ENCODE results near the gene ADGRL2. TPM values are rescaled to one million over a fixed set of nuclear protein-coding genes. Genes with fewer than 3 reads are reported as not detected.

The ADGRL2 gene
- total and polyA plus RNA-seq, 2 experiments from 2014 or later, result 38.2 to 90.3 TPM

DNA sequence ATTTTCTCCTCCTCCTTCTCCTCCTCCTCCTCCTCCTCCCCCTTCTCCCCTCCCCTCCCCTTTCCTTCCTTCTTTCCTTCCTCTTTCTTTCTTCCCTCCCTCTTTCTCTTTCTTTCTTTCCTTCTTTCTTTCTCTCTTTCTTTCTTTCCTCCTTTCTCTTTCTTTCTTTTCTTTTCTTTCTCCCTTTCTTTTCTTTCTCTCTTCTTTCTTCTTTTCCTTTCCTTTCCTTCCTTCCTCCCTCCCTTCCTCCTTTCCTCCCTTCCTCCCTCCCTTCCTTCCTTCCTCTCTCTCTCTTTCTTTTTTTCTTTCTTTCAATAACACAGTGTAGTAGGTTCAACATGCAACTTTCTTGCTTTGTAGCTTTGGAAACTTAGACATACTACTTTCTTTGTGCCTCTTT lies 46.3 kb upstream of the ADGRL2 start:
- Histone ChIP-seq H3K27ac (ENCODE audit: low read depth) (no peak overlapping the region), H2AFZ (peak overlapping the region; percentile 45; the same call in 1 of the 2 replicates), H4K20me1 (replicated peaks; ENCODE audit: insufficient read depth) (no peaks in the 10 kb centered on the region), H3F3A (replicated peaks; ENCODE audit: low read depth) (no peaks in the 10 kb centered on the region), H3K79me2 (replicated peaks; ENCODE audit: insufficient read depth) (no peaks in the 10 kb centered on the region), H3K9me2 (ENCODE audit: insufficient read depth) (no peaks in the 10 kb centered on the region), H3K4me3 (no peak overlapping the region), H3K27me3 (ENCODE audit: insufficient read depth) (no peaks in the 10 kb centered on the region), H3K36me3 (ENCODE audit: insufficient read depth) (no peaks in the 10 kb centered on the region), H3K4me1 (ENCODE audit: insufficient read depth) (no peaks in the 10 kb centered on the region), H3K4me2 (no peak overlapping the region)
- Mint-ChIP-seq H3K4me3 (no peak overlapping the region), H3K27ac (no peak overlapping the region), H3K9me3 (no peaks in the 10 kb centered on the region), H3K27me3 (ENCODE audit: insufficient read depth, low read depth, poor library complexity) (peaks cover 5% of the 10 kb centered on the region), H3K36me3 (ENCODE audit: low read depth) (no peaks in the 10 kb centered on the region), H3K4me1 (peaks cover 15% of the 10 kb centered on the region)
- TF ChIP-seq, protein P1, sequence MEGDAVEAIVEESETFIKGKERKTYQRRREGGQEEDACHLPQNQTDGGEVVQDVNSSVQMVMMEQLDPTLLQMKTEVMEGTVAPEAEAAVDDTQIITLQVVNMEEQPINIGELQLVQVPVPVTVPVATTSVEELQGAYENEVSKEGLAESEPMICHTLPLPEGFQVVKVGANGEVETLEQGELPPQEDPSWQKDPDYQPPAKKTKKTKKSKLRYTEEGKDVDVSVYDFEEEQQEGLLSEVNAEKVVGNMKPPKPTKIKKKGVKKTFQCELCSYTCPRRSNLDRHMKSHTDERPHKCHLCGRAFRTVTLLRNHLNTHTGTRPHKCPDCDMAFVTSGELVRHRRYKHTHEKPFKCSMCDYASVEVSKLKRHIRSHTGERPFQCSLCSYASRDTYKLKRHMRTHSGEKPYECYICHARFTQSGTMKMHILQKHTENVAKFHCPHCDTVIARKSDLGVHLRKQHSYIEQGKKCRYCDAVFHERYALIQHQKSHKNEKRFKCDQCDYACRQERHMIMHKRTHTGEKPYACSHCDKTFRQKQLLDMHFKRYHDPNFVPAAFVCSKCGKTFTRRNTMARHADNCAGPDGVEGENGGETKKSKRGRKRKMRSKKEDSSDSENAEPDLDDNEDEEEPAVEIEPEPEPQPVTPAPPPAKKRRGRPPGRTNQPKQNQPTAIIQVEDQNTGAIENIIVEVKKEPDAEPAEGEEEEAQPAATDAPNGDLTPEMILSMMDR (conservative IDR thresholded peaks at IDR 0.05; ENCODE audit: low read depth in 2 of 2), result no peak
- TF ChIP-seq CREB1 (CRISPR knock-in tag; IDR thresholded peaks at IDR 0.05; ENCODE audit: low read depth), result no peak
- no peak for TF ChIP-seq EZH2 (IDR thresholded peaks at IDR 0.05; ENCODE audit: low read depth, unreplicated experiment)
- TF ChIP-seq JUNB (IDR thresholded peaks at IDR 0.05; ENCODE audit: unreplicated experiment), result no peak
- no peak for TF ChIP-seq ZNF331 (CRISPR knock-in tag; IDR thresholded peaks at IDR 0.05; ENCODE audit: low read depth)
- no peak for TF ChIP-seq NANOG (IDR thresholded peaks at IDR 0.05; ENCODE audit: borderline replicate concordance)
- no peak for TF ChIP-seq ZNF114 (CRISPR knock-in tag; IDR thresholded peaks at IDR 0.05)
- no peak for TF ChIP-seq EZH2phosphoT487 (IDR thresholded peaks at IDR 0.05; ENCODE audit: unreplicated experiment)
- ATAC-seq (no peak), DNase-seq (ENCODE audit: low spot score) (no peak)

DNA sequence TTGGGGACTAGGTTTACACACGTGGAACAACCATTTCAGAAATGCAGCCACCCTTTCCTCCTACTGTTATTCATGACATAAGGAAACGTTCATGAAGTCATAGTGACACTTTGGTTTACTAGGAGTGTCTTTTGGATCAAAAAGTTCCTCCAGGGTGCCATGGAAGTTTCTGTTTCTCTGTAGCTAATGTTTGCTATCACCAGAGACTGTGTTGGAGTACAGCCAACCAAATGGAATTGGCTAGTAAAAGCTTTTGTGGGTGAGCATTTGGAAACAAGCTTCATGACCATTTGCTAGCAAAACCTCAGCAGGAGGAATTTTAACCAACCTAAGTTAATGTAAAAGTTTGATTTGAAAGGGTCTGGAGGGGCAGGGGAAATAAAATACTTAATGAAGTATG lies 43.9 kb upstream of the ADGRL2 start:
- Mint-ChIP-seq H3K9me3 (no peaks in the 10 kb centered on the region), H3K4me3 (no peak overlapping the region), H3K4me1 (peaks cover 17% of the 10 kb centered on the region), H3K36me3 (ENCODE audit: low read depth) (no peaks in the 10 kb centered on the region), H3K27me3 (ENCODE audit: insufficient read depth, low read depth, poor library complexity) (peaks cover 5% of the 10 kb centered on the region), H3K27ac (no peak overlapping the region)
- H3K27ac ChIP-seq (ENCODE audit: low read depth), result no peak overlapping the region
- no peak for DNase-seq (ENCODE audit: low spot score)
- ATAC-seq, result no peak
- H3K27me3 ChIP-seq (ENCODE audit: insufficient read depth), result no peaks in the 10 kb centered on the region
- H4K20me1 ChIP-seq (replicated peaks; ENCODE audit: insufficient read depth), result no peaks in the 10 kb centered on the region
- H2AFZ ChIP-seq, result no peak overlapping the region
- H3K9me2 ChIP-seq (ENCODE audit: insufficient read depth), result no peaks in the 10 kb centered on the region
- H3K4me3 ChIP-seq, result no peak overlapping the region
- H3F3A ChIP-seq (replicated peaks; ENCODE audit: low read depth), result no peaks in the 10 kb centered on the region
- no peaks in the 10 kb centered on the region for H3K79me2 ChIP-seq (replicated peaks; ENCODE audit: insufficient read depth)
- no peaks in the 10 kb centered on the region for H3K36me3 ChIP-seq (ENCODE audit: insufficient read depth)
- H3K4me2 ChIP-seq, result no peak overlapping the region
- H3K4me1 ChIP-seq (ENCODE audit: insufficient read depth), result no peaks in the 10 kb centered on the region
- TF ChIP-seq CREB1 (CRISPR knock-in tag; IDR thresholded peaks at IDR 0.05; ENCODE audit: low read depth) (no peak), EZH2 (IDR thresholded peaks at IDR 0.05; ENCODE audit: low read depth, unreplicated experiment) (no peak), STAT1 (IDR thresholded peaks at IDR 0.05; ENCODE audit: unreplicated experiment) (no peak)
- TF ChIP-seq, protein P2, sequence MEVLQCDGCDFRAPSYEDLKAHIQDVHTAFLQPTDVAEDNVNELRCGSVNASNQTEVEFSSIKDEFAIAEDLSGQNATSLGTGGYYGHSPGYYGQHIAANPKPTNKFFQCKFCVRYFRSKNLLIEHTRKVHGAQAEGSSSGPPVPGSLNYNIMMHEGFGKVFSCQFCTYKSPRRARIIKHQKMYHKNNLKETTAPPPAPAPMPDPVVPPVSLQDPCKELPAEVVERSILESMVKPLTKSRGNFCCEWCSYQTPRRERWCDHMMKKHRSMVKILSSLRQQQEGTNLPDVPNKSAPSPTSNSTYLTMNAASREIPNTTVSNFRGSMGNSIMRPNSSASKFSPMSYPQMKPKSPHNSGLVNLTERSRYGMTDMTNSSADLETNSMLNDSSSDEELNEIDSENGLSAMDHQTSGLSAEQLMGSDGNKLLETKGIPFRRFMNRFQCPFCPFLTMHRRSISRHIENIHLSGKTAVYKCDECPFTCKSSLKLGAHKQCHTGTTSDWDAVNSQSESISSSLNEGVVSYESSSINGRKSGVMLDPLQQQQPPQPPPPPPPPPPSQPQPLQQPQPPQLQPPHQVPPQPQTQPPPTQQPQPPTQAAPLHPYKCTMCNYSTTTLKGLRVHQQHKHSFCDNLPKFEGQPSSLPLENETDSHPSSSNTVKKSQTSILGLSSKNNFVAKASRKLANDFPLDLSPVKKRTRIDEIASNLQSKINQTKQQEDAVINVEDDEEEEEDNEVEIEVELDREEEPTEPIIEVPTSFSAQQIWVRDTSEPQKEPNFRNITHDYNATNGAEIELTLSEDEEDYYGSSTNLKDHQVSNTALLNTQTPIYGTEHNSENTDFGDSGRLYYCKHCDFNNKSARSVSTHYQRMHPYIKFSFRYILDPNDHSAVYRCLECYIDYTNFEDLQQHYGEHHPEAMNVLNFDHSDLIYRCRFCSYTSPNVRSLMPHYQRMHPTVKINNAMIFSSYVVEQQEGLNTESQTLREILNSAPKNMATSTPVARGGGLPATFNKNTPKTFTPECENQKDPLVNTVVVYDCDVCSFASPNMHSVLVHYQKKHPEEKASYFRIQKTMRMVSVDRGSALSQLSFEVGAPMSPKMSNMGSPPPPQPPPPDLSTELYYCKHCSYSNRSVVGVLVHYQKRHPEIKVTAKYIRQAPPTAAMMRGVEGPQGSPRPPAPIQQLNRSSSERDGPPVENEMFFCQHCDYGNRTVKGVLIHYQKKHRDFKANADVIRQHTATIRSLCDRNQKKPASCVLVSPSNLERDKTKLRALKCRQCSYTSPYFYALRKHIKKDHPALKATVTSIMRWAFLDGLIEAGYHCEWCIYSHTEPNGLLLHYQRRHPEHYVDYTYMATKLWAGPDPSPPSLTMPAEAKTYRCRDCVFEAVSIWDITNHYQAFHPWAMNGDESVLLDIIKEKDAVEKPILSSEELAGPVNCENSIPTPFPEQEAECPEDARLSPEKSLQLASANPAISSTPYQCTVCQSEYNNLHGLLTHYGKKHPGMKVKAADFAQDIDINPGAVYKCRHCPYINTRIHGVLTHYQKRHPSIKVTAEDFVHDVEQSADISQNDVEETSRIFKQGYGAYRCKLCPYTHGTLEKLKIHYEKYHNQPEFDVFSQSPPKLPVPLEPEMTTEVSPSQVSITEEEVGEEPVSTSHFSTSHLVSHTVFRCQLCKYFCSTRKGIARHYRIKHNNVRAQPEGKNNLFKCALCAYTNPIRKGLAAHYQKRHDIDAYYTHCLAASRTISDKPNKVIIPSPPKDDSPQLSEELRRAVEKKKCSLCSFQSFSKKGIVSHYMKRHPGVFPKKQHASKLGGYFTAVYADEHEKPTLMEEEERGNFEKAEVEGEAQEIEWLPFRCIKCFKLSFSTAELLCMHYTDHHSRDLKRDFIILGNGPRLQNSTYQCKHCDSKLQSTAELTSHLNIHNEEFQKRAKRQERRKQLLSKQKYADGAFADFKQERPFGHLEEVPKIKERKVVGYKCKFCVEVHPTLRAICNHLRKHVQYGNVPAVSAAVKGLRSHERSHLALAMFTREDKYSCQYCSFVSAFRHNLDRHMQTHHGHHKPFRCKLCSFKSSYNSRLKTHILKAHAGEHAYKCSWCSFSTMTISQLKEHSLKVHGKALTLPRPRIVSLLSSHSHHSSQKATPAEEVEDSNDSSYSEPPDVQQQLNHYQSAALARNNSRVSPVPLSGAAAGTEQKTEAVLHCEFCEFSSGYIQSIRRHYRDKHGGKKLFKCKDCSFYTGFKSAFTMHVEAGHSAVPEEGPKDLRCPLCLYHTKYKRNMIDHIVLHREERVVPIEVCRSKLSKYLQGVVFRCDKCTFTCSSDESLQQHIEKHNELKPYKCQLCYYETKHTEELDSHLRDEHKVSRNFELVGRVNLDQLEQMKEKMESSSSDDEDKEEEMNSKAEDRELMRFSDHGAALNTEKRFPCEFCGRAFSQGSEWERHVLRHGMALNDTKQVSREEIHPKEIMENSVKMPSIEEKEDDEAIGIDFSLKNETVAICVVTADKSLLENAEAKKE (CRISPR knock-in tag; IDR thresholded peaks at IDR 0.05), result no peak
- TF ChIP-seq, protein P3, sequence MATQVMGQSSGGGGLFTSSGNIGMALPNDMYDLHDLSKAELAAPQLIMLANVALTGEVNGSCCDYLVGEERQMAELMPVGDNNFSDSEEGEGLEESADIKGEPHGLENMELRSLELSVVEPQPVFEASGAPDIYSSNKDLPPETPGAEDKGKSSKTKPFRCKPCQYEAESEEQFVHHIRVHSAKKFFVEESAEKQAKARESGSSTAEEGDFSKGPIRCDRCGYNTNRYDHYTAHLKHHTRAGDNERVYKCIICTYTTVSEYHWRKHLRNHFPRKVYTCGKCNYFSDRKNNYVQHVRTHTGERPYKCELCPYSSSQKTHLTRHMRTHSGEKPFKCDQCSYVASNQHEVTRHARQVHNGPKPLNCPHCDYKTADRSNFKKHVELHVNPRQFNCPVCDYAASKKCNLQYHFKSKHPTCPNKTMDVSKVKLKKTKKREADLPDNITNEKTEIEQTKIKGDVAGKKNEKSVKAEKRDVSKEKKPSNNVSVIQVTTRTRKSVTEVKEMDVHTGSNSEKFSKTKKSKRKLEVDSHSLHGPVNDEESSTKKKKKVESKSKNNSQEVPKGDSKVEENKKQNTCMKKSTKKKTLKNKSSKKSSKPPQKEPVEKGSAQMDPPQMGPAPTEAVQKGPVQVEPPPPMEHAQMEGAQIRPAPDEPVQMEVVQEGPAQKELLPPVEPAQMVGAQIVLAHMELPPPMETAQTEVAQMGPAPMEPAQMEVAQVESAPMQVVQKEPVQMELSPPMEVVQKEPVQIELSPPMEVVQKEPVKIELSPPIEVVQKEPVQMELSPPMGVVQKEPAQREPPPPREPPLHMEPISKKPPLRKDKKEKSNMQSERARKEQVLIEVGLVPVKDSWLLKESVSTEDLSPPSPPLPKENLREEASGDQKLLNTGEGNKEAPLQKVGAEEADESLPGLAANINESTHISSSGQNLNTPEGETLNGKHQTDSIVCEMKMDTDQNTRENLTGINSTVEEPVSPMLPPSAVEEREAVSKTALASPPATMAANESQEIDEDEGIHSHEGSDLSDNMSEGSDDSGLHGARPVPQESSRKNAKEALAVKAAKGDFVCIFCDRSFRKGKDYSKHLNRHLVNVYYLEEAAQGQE (IDR thresholded peaks at IDR 0.05; ENCODE audit: unreplicated experiment), result no peak
